B cell (primary cell): ENCODE data around the gene SPTBN1. TPM values are rescaled to one million over a fixed set of nuclear protein-coding genes. Genes with fewer than 3 reads are reported as not detected.

ENCODE experiments used
- ATAC-seq: fragments of 200-7000 bp; cut with Tn5 transposase; one replicate; pipeline ENCODE4 v1.10.0; 2021; ENCODE audit warnings: low read depth, mild to moderate bottlenecking, moderate number of reproducible peaks, moderate library complexity
- CTCF ChIA-PET: fragments of 350-600 bp; sonication (Branson Sonifier 250); formaldehyde crosslinking; loops from one replicate; lab custom pipeline; 2021; ENCODE audit warnings: antibody characterized with exemption, inconsistent platforms; lab: Charles Lee
- POLR2A ChIA-PET: fragments of 350-600 bp; sonication (Branson Sonifier 250); formaldehyde crosslinking; loops from one replicate; lab custom pipeline; 2021; ENCODE audit warnings: antibody characterized with exemption; lab: Charles Lee
- DNase-seq: peaks from one replicate; pipeline ENCODE4 v3.0.0; 2013
- H2AFZ ChIP-seq: 2 replicates; pipeline ENCODE4 v1.6.1; 2012; ENCODE audit warnings: mild to moderate bottlenecking, low read depth, low read length; ENCODE audit not compliant: insufficient read depth, poor library complexity, severe bottlenecking
- H3K27ac ChIP-seq, 2 donors: 1 replicate in 1 of 2; 2 replicates in 1 of 2; pipeline ENCODE4 v1.5.1; 2012 to 2013; ENCODE audit warnings: low read length in 2 of 2, mild to moderate bottlenecking in 2 of 2, moderate library complexity in 1 of 2
- H3K27me3 ChIP-seq, 4 experiments: fragments of 200-600 bp in 1 of 4; sonication (generic) in 1 of 4; replicated peaks in 1 of 4; 1 replicate in 2 of 4; 2 replicates in 2 of 4; pipeline versions ENCODE4 v1.6.1 to v1.7.0; 2013 to 2016; ENCODE audit warnings: low read length in 3 of 4, mild to moderate bottlenecking in 2 of 4, mixed read lengths in 1 of 4, moderate library complexity in 1 of 4; ENCODE audit not compliant: insufficient read depth in 4 of 4, control insufficient read depth in 3 of 4; ENCODE audit errors: control extremely low read depth in 1 of 4
- H3K36me3 ChIP-seq, 2 experiments: replicated peaks in 1 of 2; 1 replicate in 1 of 2; 2 replicates in 1 of 2; pipeline versions ENCODE4 v1.6.1 to v1.7.1; 2013; ENCODE audit warnings: low read length in 1 of 2; ENCODE audit not compliant: insufficient read depth in 2 of 2, control insufficient read depth in 1 of 2; ENCODE audit errors: control extremely low read depth in 1 of 2, extremely low read depth in 1 of 2
- H3K4me1 ChIP-seq, 2 donors: fragments of 200-600 bp in 1 of 2; sonication (generic) in 1 of 2; 1 replicate in 1 of 2; 2 replicates in 1 of 2; pipeline versions ENCODE4 v1.5.1 to v1.6.1; 2013 to 2017; ENCODE audit warnings: low read length in 2 of 2; ENCODE audit not compliant: control insufficient read depth in 2 of 2, insufficient read depth in 2 of 2
- H3K4me2 ChIP-seq: replicated peaks from 2 replicates; pipeline ENCODE3; 2012; ENCODE audit warnings: mild to moderate bottlenecking, low read depth, low read length; ENCODE audit not compliant: poor library complexity, severe bottlenecking
- H3K4me3 ChIP-seq, 5 experiments: fragments of 200-600 bp in 1 of 5; sonication (generic) in 1 of 5; 1 replicate in 3 of 5; 2 replicates in 2 of 5; pipeline versions ENCODE4 v1.5.1 to v1.7.0; 2011 to 2016; ENCODE audit warnings: low read length in 4 of 5, mild to moderate bottlenecking in 4 of 5, low read depth in 2 of 5, control low read depth in 1 of 5, moderate library complexity in 1 of 5; ENCODE audit not compliant: insufficient read depth in 1 of 5; ENCODE audit errors: control extremely low read depth in 1 of 5, extremely low read depth in 1 of 5
- H3K79me2 ChIP-seq: fragments of 200-600 bp; sonication (generic); one replicate; pipeline ENCODE4 v1.6.0; 2016; ENCODE audit warnings: low read length; ENCODE audit not compliant: control insufficient read depth, insufficient read depth
- H3K9ac ChIP-seq: fragments of 200-600 bp; sonication (generic); 2 replicates; pipeline ENCODE4 v1.6.1; 2017; ENCODE audit warnings: mild to moderate bottlenecking, low read length, moderate library complexity
- H3K9me3 ChIP-seq, 3 donors: one replicate each; pipeline versions ENCODE4 v1.6.1 to v1.7.1; 2013; ENCODE audit warnings: low read length in 2 of 3; ENCODE audit not compliant: control insufficient read depth in 2 of 3, insufficient read depth in 1 of 3; ENCODE audit errors: control extremely low read depth in 1 of 3
- H4K20me1 ChIP-seq: 2 replicates; pipeline ENCODE4 v1.6.0; 2012; ENCODE audit warnings: mild to moderate bottlenecking, low read length; ENCODE audit not compliant: insufficient read depth, control insufficient read depth, poor library complexity, severe bottlenecking
- H3K27ac Mint-ChIP-seq: one replicate; pipeline ENCODE4 v1.8.0; 2021; ENCODE audit warnings: mixed read lengths
- H3K27me3 Mint-ChIP-seq: one replicate; pipeline ENCODE4 v1.8.0; 2021; ENCODE audit warnings: mixed read lengths
- H3K4me1 Mint-ChIP-seq: one replicate; pipeline ENCODE4 v1.8.0; 2021; ENCODE audit warnings: mixed read lengths
- H3K4me3 Mint-ChIP-seq: one replicate; pipeline ENCODE4 v1.8.0; 2021; ENCODE audit warnings: mixed read lengths
- H3K9me3 Mint-ChIP-seq: one replicate; pipeline ENCODE4 v1.8.0; 2022; ENCODE audit warnings: mixed read lengths; ENCODE audit not compliant: insufficient read depth
- CTCF ChIP-seq: fragments of 200-600 bp; IDR thresholded peaks from one replicate; pipeline ENCODE4 v1.8.0; 2022; ENCODE audit warnings: antibody characterized with exemption, mild to moderate bottlenecking
- EZH2 ChIP-seq: IDR thresholded peaks from 2 replicates; pipeline ENCODE4 v1.6.1; 2012; ENCODE audit warnings: borderline replicate concordance, low read depth, mild to moderate bottlenecking, moderate library complexity, low read length; ENCODE audit not compliant: insufficient read depth, poor library complexity, severe bottlenecking
- WGBS: methylation state at CpG from one replicate; pipeline ENCODE4 v1.1.5; 2013; ENCODE audit warnings: missing lambda C conversion rate; ENCODE audit not compliant: insufficient coverage; 5-methylcytosine and 5-hydroxymethylcytosine counted together
- intact Hi-C: fragments of 100-400 bp; cut with micrococcal nuclease; formaldehyde crosslinking; loops from one replicate; pipeline ENCODE4 v1.10.0; 2022
- polyA plus RNA-seq: library from polyadenylated mRNA; depleted of rRNA; stranded (reverse); fragments of >200 nt; gene quantifications from 2 replicates; pipeline ENCODE4 v1.2.3, GENCODE V29; 2012
- total RNA-seq, 2 donors: library from RNA; stranded (reverse); fragments of 120-200 nt in 1 of 2; gene quantifications; 1 replicate in 1 of 2; 2 replicates in 1 of 2; pipeline versions ENCODE4 v1.2.3 to v1.2.4, GENCODE V29; 2013 to 2022

The SPTBN1 gene
- total and polyA plus RNA-seq, 2 donors (not counting 1 experiment from before 2014, with no cell fraction given) = 43.7 to 144 TPM

DNA sequence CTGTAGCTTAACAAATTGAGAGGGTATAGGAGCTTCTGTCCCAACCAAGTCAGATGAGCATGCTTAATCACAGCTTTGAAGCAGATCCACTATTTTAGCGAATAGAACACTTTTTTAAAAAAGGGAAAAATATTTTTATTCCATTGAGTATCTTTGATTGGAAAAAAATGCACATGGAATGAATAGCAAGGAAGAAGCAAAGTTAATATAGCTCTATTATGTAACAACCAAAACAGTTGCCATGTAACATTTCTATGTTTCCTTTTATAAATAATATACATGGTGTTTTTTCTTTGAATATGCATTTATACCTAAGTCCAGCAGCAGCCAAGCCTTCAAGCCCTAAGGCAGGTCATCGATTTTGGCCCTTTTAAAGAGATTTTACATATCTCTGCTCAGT is 21.4 kb upstream of the SPTBN1 start:
- Histone ChIP-seq H3K4me2 (no peak overlapping the region), H3K27me3 (peaks cover 0 to 3% (median 0%) of the 10 kb centered on the region in 4 experiments), H3K36me3 (no peaks in the 10 kb centered on the region), H2AFZ (no peak overlapping the region), H3K4me1 (no peaks in the 10 kb centered on the region), H4K20me1 (no peaks in the 10 kb centered on the region), H3K27ac (no peak overlapping the region), H3K9me3 (peaks cover 0 to 2% (median 0%) of the 10 kb centered on the region in 3 donors), H3K4me3 (no peak overlapping the region), H3K9ac (no peak overlapping the region), H3K79me2 (no peaks in the 10 kb centered on the region)
- intact Hi-C loops = no loop called here
- H3K4me1 Mint-ChIP-seq = peaks cover 4% of the 10 kb centered on the region
- no peak overlapping the region for H3K4me3 Mint-ChIP-seq
- WGBS = no CpG with 5 or more reads among the region's 2 CpGs
- no peak overlapping the region for H3K27ac Mint-ChIP-seq
- peaks cover 4% of the 10 kb centered on the region for H3K27me3 Mint-ChIP-seq
- no peaks in the 10 kb centered on the region for H3K9me3 Mint-ChIP-seq
- no peak for TF ChIP-seq CTCF
- no peak for TF ChIP-seq EZH2
- ATAC-seq (no peak), DNase-seq (no peak)
- ChIA-PET POLR2A (no interaction called here), CTCF (interaction anchor here (0.6 kb wide), 1 partner anchor 8 kb away, joined by 6 read pairs; no protein-coding TSS in a partner anchor)

- no peaks in the 10 kb centered on the region for H3K79me2 ChIP-seq
- WGBS = no CpG with 5 or more reads among the region's 8 CpGs
- no peaks in the 10 kb centered on the region for H3K4me1 ChIP-seq
- no peaks in the 10 kb centered on the region for H3K36me3 ChIP-seq
- H4K20me1 ChIP-seq = no peaks in the 10 kb centered on the region
- H2AFZ ChIP-seq = no peak overlapping the region
- H3K9me3 Mint-ChIP-seq = no peaks in the 10 kb centered on the region
- ChIA-PET POLR2A (no interaction called here), CTCF (no interaction called here)
- H3K9ac ChIP-seq = no peak overlapping the region
- no peak overlapping the region for H3K4me3 Mint-ChIP-seq
- ATAC-seq (no peak), DNase-seq (no peak)
- H3K27ac Mint-ChIP-seq = no peak overlapping the region
- H3K4me3 ChIP-seq = no peak overlapping the region
- no peak for TF ChIP-seq EZH2
- no peak for TF ChIP-seq CTCF
- intact Hi-C loops = no loop called here
- H3K27ac ChIP-seq = no peak overlapping the region
- H3K27me3 ChIP-seq = peaks cover 0 to 3% (median 0%) of the 10 kb centered on the region in 4 experiments
- H3K4me2 ChIP-seq = no peak overlapping the region
- H3K27me3 Mint-ChIP-seq = no peaks in the 10 kb centered on the region
- H3K9me3 ChIP-seq = no peaks in the 10 kb centered on the region
- H3K4me1 Mint-ChIP-seq = peaks cover 4% of the 10 kb centered on the region
These were observed 20.6 kb upstream of the SPTBN1 start for GRCh38 chr2:54435325-54436226.
